ENCODE measurements around the gene SLC25A23.

GRCh38 chr19:6433663-6434062 is 25.9 kb downstream of the SLC25A23 start, which contains the start of gene SLC25A41:
- TF ChIP-seq POLR2A (IDR thresholded peaks at IDR 0.05; ENCODE audit: low read length) (no peak), GATA1 (IDR thresholded peaks at IDR 0.05; ENCODE audit: low read depth, low read length) (no peak)
